Activated CD8-positive, alpha-beta T cell treated with anti-CD3 and anti-CD28 coated beads for 36 hours (primary cell): ENCODE measurements around the gene PCDHA1. TPM values are rescaled to one million over a fixed set of nuclear protein-coding genes. Genes with fewer than 3 reads are reported as not detected.

Experiments used
- ATAC-seq: fragments of 200-7000 bp; cut with Tn5 transposase; one replicate; pipeline ENCODE4 v1.10.0; 2021; ENCODE audit warnings: mild to moderate bottlenecking, moderate library complexity
- CTCF ChIA-PET: fragments of 350-600 bp; sonication (Branson Sonifier 250); formaldehyde crosslinking; loops from one replicate; lab custom pipeline; 2021; ENCODE audit warnings: antibody characterized with exemption; lab: Charles Lee
- POLR2A ChIA-PET: fragments of 350-600 bp; sonication (Branson Sonifier 250); formaldehyde crosslinking; loops from one replicate; lab custom pipeline; 2021; ENCODE audit warnings: antibody characterized with exemption; lab: Charles Lee
- DNase-seq: peaks from one replicate; pipeline ENCODE4 v3.0.0-alpha.2; 2020
- H3K27ac Mint-ChIP-seq: one replicate; pipeline ENCODE4 v1.8.0; 2021; ENCODE audit warnings: mild to moderate bottlenecking, mixed read lengths
- H3K27me3 Mint-ChIP-seq: one replicate; pipeline ENCODE4 v1.8.0; 2021; ENCODE audit warnings: mixed read lengths
- H3K36me3 Mint-ChIP-seq: one replicate; pipeline ENCODE4 v1.8.0; 2021; ENCODE audit warnings: low read depth, mixed read lengths
- H3K4me1 Mint-ChIP-seq: one replicate; pipeline ENCODE4 v1.8.0; 2021; ENCODE audit warnings: low read depth, mixed read lengths
- H3K4me3 Mint-ChIP-seq: one replicate; pipeline ENCODE4 v1.8.0; 2021; ENCODE audit warnings: mild to moderate bottlenecking, moderate library complexity, mixed read lengths
- H3K9me3 Mint-ChIP-seq: one replicate; pipeline ENCODE4 v1.8.0; 2021; ENCODE audit warnings: mixed read lengths
- CTCF ChIP-seq: fragments of 200-600 bp; IDR thresholded peaks from one replicate; pipeline ENCODE4 v1.8.0; 2022; ENCODE audit warnings: antibody characterized with exemption, mild to moderate bottlenecking
- intact Hi-C: fragments of 100-400 bp; cut with micrococcal nuclease; formaldehyde crosslinking; loops from one replicate; pipeline ENCODE4 v1.10.0; 2022
- total RNA-seq, 2 experiments: library from RNA; stranded (reverse); gene quantifications; one replicate each; pipeline ENCODE4 v1.2.3, GENCODE V29; 2021

Gene PCDHA1
- total RNA-seq, 2 experiments from 2014 or later, result not detected

GRCh38 chr5:140969880-140970279 lies 183.9 kb downstream of the PCDHA1 start:
- CTCF ChIA-PET, result no interaction called here
- POLR2A ChIA-PET, result interaction anchor here (0.8 kb wide), 1 partner anchor 49 kb away, joined by 3 read pairs; no protein-coding TSS in a partner anchor
- Mint-ChIP-seq H3K4me3 (no peak overlapping the region), H3K4me1 (no peaks in the 10 kb centered on the region), H3K27me3 (peaks cover 22% of the 10 kb centered on the region), H3K36me3 (no peaks in the 10 kb centered on the region), H3K27ac (no peak overlapping the region), H3K9me3 (no peaks in the 10 kb centered on the region)
- TF ChIP-seq CTCF, result no peak
- ATAC-seq (no peak), DNase-seq (no peak)
- intact Hi-C loops, result no loop called here

GRCh38 chr5:140973550-140973949 lies 187.6 kb downstream of the PCDHA1 start:
- DNase-seq (no peak), ATAC-seq (no peak)
- ChIA-PET POLR2A (interaction anchor here (1.3 kb wide), 1 partner anchor 13 kb away, joined by 4 read pairs; no protein-coding TSS in a partner anchor), CTCF (no interaction called here)
- no peaks in the 10 kb centered on the region for H3K9me3 Mint-ChIP-seq
- no peaks in the 10 kb centered on the region for H3K4me1 Mint-ChIP-seq
- H3K36me3 Mint-ChIP-seq, result no peaks in the 10 kb centered on the region
- no peak overlapping the region for H3K27ac Mint-ChIP-seq
- H3K4me3 Mint-ChIP-seq, result no peak overlapping the region
- H3K27me3 Mint-ChIP-seq, result peaks cover 8% of the 10 kb centered on the region
- intact Hi-C loops, result no loop called here
- no peak for TF ChIP-seq CTCF

DNA sequence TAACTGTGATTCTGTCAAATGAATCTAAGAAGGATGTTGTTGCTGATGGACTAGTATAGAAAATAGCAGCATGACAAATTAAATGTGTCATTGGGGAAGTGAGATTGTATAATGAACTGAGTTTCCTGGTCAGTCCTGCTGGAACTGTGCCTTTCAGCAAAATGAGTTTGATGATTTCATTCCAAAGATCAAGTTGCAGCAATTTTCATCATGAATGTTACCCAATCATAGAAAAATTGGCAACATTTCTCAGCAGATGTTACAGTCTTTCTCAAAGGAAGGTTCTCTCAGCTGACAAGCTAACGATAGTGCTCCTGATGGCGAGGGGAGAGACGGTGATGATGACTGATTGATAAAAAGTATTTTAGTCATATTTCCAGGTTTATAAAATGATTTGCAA lies 191.1 kb downstream of the PCDHA1 start:
- H3K9me3 Mint-ChIP-seq, result no peaks in the 10 kb centered on the region
- no peaks in the 10 kb centered on the region for H3K4me1 Mint-ChIP-seq
- intact Hi-C loops, result no loop called here
- H3K4me3 Mint-ChIP-seq, result no peak overlapping the region
- peaks cover 8% of the 10 kb centered on the region for H3K27me3 Mint-ChIP-seq
- DNase-seq, result no peak
- CTCF ChIA-PET, result no interaction called here
- no peak for TF ChIP-seq CTCF
- H3K36me3 Mint-ChIP-seq, result no peaks in the 10 kb centered on the region
- ATAC-seq, result no peak
- no peak overlapping the region for H3K27ac Mint-ChIP-seq
- POLR2A ChIA-PET, result no interaction called here

DNA sequence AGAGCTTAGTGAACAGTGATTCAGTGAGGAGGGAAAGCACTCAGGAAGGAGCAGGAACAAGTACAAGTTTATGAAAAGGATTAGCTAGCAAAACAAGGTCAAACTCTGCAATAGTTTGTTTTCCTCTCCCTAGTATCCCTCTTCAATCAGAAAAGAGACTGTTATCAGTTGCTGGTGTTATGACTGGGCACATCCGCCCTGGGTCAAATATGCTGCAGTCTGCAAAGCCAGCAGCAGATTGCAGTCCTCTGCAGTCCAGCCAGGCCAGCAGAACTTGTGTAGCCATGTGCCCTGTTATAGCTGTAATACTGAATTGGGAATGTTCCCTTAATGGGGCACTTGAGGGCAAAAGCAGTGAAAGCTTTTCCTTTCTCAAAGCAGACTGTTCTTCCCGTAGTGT lies 192.3 kb downstream of the PCDHA1 start:
- H3K36me3 Mint-ChIP-seq, result no peaks in the 10 kb centered on the region
- peaks cover 5% of the 10 kb centered on the region for H3K27me3 Mint-ChIP-seq
- H3K4me3 Mint-ChIP-seq, result no peak overlapping the region
- intact Hi-C loops, result no loop called here
- no peak for DNase-seq
- CTCF ChIA-PET, result no interaction called here
- POLR2A ChIA-PET, result no interaction called here
- H3K4me1 Mint-ChIP-seq, result no peaks in the 10 kb centered on the region
- H3K9me3 Mint-ChIP-seq, result no peaks in the 10 kb centered on the region
- TF ChIP-seq CTCF, result no peak
- ATAC-seq, result no peak
- H3K27ac Mint-ChIP-seq, result no peak overlapping the region

- Mint-ChIP-seq H3K4me3 (no peak overlapping the region), H3K27me3 (peaks cover 9% of the 10 kb centered on the region), H3K27ac (no peak overlapping the region), H3K9me3 (no peaks in the 10 kb centered on the region), H3K36me3 (no peaks in the 10 kb centered on the region), H3K4me1 (no peaks in the 10 kb centered on the region)
- DNase-seq, result no peak
- ChIA-PET POLR2A (no interaction called here), CTCF (no interaction called here)
- ATAC-seq, result no peak
- no peak for TF ChIP-seq CTCF
- intact Hi-C loops, result no loop called here
Measured at GRCh38 chr5:140978983-140979382, 193.0 kb downstream of the PCDHA1 start.
